ENCODE measurements around the gene NELFCD.

The NELFCD gene

GRCh38 chr20:59026904-59027740, 46.1 kb downstream of the NELFCD start:
- Histone ChIP-seq H3K27ac (replicated peaks) (no peak overlapping the region), H3K27me3 (ENCODE audit: insufficient read depth, poor library complexity, severe bottlenecking) (no peaks in the 10 kb centered on the region), H3K4me3 (replicated peaks; ENCODE audit: insufficient read depth, low read length) (no peak overlapping the region)
- no peak for DNase-seq (ENCODE audit: low read depth in 1 of 2, low spot score in 1 of 2)
- TF ChIP-seq REST (IDR thresholded peaks at IDR 0.05; ENCODE audit: insufficient replicate concordance, low read depth) (no peak), GABPA (IDR thresholded peaks at IDR 0.05; ENCODE audit: low read depth) (no peak), CTCF (IDR thresholded peaks at IDR 0.05; ENCODE audit: insufficient read depth, low read length) (no peak), SPI1 (IDR thresholded peaks at IDR 0.05; ENCODE audit: borderline replicate concordance, low read depth) (no peak), POLR2AphosphoS5 (IDR thresholded peaks at IDR 0.05; ENCODE audit: low read depth) (no peak)

- TF ChIP-seq CTCF (IDR thresholded peaks at IDR 0.05; ENCODE audit: insufficient read depth, low read length), result no peak
- no peak for TF ChIP-seq SPI1 (IDR thresholded peaks at IDR 0.05; ENCODE audit: borderline replicate concordance, low read depth)
- TF ChIP-seq REST (IDR thresholded peaks at IDR 0.05; ENCODE audit: insufficient replicate concordance, low read depth), result no peak
- no peak for TF ChIP-seq GABPA (IDR thresholded peaks at IDR 0.05; ENCODE audit: low read depth)
- TF ChIP-seq POLR2AphosphoS5 (IDR thresholded peaks at IDR 0.05; ENCODE audit: low read depth), result no peak
- Histone ChIP-seq H3K27ac (replicated peaks) (no peak overlapping the region), H3K4me3 (replicated peaks; ENCODE audit: insufficient read depth, low read length) (no peak overlapping the region), H3K27me3 (ENCODE audit: insufficient read depth, poor library complexity, severe bottlenecking) (no peaks in the 10 kb centered on the region)
- DNase-seq (ENCODE audit: low read depth in 1 of 2, low spot score in 1 of 2), result no peak
These were observed 46.8 kb downstream of the NELFCD start for GRCh38 chr20:59027741-59028320.

GRCh38 chr20:59028812-59029211, 47.8 kb downstream of the NELFCD start:
- H3K4me3 ChIP-seq (replicated peaks; ENCODE audit: insufficient read depth, low read length), result no peak overlapping the region

More at GRCh38 chr20:59028812-59029211, 47.8 kb downstream of the NELFCD start:
- TF ChIP-seq GABPA (IDR thresholded peaks at IDR 0.05; ENCODE audit: low read depth) (no peak), SPI1 (IDR thresholded peaks at IDR 0.05; ENCODE audit: borderline replicate concordance, low read depth) (no peak), REST (IDR thresholded peaks at IDR 0.05; ENCODE audit: insufficient replicate concordance, low read depth) (no peak), POLR2AphosphoS5 (IDR thresholded peaks at IDR 0.05; ENCODE audit: low read depth) (no peak), CTCF (IDR thresholded peaks at IDR 0.05; ENCODE audit: insufficient read depth, low read length) (no peak)
- Histone ChIP-seq H3K27ac (replicated peaks) (no peak overlapping the region), H3K27me3 (ENCODE audit: insufficient read depth, poor library complexity, severe bottlenecking) (no peaks in the 10 kb centered on the region)
- no peak for DNase-seq (ENCODE audit: low read depth in 1 of 2, low spot score in 1 of 2)
